Transverse colon (tissue), 4 donors: ENCODE data around the gene TTYH2.

Experiments used
- POLR2AphosphoS5 ChIP-seq, 3 donors: sonication (generic); formaldehyde crosslinking; IDR thresholded peaks; one replicate each; pipeline ENCODE4 v1.6.1; 2016; ENCODE audit warnings: antibody characterized with exemption in 3 of 3
- TF ChIP-seq, protein P1 (sequence below), 5 experiments: fragments of 200-600 bp in 3 of 5; fragments of 450-650 bp in 2 of 5; sonication (generic) in 3 of 5; IDR thresholded peaks; 1 replicate in 2 of 5; 2 replicates in 3 of 5; pipeline ENCODE4 v1.5.1; 2016 to 2017; ENCODE audit warnings: antibody characterized with exemption in 5 of 5, inconsistent platforms in 3 of 5, mild to moderate bottlenecking in 2 of 5, moderate library complexity in 1 of 5

DNA sequence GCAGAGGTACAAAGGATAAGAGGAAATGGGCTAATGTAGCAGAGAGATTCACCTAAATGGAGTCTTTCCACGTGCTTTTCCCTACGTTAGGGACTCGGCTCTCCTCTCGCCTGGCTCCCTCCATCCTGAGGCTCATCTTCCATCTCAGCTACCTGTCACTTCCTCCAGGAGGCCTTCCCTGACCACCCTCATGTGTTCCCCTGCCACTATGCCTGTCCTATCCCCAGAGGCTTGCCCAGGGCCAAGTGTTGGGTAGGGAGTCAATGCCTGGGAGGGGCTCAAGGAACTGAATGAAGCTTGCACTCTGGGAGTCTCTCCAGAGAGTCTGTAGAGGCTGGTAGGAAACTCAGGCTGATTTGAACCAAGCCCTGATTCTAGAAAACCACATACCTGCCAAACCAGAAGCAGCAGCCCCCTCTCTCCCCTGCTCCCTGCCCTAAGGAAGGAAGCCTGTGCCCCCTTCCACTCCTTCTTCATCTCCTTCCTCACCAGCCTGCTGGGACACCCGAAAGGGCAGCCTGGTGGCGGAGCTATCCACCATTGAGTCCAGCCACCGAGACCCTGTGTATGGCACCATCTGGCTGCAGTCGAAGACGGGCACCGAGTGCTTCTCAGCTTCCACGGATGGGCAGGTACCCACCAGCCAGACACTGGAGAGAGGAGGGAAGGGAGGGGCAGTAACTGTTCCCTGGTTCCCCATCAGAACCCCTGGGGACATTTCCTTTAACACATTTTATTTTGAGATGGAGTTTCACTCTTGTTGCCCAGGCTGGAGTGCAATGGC is 86.0 kb downstream of the TTYH2 start:
- TF ChIP-seq POLR2AphosphoS5 (IDR thresholded peaks at IDR 0.05) = no peak
- TF ChIP-seq, protein P1, sequence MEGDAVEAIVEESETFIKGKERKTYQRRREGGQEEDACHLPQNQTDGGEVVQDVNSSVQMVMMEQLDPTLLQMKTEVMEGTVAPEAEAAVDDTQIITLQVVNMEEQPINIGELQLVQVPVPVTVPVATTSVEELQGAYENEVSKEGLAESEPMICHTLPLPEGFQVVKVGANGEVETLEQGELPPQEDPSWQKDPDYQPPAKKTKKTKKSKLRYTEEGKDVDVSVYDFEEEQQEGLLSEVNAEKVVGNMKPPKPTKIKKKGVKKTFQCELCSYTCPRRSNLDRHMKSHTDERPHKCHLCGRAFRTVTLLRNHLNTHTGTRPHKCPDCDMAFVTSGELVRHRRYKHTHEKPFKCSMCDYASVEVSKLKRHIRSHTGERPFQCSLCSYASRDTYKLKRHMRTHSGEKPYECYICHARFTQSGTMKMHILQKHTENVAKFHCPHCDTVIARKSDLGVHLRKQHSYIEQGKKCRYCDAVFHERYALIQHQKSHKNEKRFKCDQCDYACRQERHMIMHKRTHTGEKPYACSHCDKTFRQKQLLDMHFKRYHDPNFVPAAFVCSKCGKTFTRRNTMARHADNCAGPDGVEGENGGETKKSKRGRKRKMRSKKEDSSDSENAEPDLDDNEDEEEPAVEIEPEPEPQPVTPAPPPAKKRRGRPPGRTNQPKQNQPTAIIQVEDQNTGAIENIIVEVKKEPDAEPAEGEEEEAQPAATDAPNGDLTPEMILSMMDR (IDR thresholded peaks at IDR 0.05) = no peak
